GM21737 (cell line): ENCODE measurements around the gene MYOF.

Experiments
- ATAC-seq: cut with Tn5 transposase; IDR thresholded peaks from one replicate; pipeline ENCODE4 v1.9.1; 2021; ENCODE audit warnings: mild to moderate bottlenecking, moderate library complexity; ENCODE audit not compliant: unreplicated experiment

MYOF gene

DNA sequence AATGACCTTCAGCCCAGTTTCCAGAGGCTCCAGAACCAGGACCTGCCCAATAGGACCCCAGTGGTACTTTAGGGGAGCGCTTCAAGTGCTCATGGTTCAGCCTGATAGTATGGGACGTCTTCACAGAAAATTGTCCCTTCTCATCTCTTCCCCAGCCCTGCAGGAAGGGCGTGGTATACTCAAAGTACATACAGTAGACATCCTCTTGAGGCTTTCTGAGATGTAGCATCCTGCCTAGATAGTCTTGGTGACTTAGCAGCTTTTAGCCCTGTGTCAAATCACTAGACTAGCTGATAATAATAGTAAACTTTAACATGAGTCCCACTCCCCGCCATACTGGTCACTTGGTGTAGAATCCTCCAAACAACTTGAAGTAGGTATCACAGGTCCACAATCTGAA, 215.3 kb downstream of the MYOF start:
- no peak for ATAC-seq

DNA sequence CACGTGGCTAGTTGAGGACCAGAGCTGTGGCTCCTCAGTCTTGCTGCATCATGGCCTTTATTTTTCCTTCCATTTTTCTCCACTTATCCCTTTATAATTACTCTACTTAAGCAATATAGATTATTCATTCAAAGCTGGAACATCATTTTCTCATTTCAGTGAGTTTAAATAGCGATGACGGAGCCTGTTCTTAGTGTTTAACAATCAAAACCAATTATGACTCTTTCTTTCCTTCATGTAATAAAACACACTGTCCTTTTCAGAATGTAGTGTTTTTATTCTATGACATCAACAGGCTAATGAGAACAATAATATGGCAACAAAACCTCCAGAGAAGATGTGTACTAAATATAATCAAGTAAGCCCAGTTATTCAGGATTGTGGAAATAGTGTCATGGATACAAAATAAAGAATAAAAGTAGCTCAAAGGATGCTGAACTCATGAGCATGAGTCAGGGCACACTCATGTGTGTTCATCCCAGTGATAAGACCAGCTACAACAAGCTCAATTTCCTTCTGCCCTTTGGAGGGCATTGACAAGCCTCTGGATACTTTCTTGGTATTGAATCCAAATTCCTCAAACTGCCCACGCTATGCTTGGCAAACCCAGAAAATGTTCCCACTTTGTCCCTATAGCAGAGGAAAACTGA, 220.0 kb downstream of the MYOF start:
- ATAC-seq = no peak

DNA sequence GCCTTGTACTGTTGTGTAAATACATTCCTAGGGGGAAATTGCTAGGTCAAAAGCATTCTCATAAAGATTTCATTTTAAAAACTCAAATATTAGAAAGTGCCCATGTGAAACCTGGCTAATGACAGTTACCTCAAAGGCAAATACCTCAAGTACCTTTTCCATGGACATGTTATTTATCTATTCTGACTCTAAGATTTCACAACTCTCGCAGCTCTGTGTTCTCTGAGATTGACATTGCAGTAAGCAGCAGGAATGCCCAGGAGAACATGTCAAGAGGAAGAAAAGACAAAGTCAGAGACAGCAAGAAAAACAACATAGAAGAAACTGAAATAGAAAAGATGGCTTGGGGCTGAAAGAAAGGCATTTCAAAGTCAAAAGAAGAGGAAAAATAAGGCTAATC, 221.0 kb downstream of the MYOF start:
- ATAC-seq = no peak

DNA sequence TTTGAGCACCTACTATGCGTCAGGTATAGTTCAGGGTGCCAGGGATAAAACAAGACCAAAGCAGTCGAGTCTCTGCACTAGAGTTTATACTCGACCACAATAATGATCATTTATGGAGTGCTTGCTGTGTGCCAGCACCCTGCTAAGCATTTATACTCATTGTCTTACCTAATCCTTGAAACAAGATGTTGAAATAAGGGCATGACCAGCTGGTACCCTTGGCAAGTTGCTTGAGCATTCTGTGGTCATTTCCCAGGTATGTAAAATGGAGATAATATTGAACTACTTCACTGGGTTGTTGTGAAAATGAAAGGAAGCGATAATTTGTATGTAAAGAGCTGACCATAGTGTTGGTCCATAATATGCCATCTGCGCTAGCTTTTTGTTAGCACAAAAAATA, 223.0 kb downstream of the MYOF start:
- no peak for ATAC-seq
